ENCODE data around the gene MRPL42.
"Not testable (repeated sequence)": the region's sequence is repeated elsewhere in the genome, so short reads cannot be mapped to it uniquely, and the experiment has no call there.

DNA sequence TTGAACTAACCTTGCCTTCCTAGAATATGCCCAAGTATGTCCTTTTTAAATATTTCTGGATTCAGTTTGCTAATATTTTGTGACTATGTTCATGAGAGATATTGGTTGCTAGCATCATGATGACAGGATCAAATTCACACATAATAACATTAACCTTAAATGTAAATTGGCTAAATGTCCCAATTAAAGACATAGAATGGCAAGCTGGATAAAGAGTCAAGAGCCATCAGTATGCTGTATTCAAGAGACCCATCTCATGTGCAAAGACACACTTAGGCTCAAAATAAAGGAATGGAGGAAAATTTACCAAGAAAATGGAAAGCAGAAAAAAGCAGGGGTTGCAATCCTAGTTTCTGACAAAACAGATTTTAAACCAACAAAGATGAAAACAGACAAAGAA, 90.6 kb downstream of the MRPL42 start:
- TF ChIP-seq, protein P1, sequence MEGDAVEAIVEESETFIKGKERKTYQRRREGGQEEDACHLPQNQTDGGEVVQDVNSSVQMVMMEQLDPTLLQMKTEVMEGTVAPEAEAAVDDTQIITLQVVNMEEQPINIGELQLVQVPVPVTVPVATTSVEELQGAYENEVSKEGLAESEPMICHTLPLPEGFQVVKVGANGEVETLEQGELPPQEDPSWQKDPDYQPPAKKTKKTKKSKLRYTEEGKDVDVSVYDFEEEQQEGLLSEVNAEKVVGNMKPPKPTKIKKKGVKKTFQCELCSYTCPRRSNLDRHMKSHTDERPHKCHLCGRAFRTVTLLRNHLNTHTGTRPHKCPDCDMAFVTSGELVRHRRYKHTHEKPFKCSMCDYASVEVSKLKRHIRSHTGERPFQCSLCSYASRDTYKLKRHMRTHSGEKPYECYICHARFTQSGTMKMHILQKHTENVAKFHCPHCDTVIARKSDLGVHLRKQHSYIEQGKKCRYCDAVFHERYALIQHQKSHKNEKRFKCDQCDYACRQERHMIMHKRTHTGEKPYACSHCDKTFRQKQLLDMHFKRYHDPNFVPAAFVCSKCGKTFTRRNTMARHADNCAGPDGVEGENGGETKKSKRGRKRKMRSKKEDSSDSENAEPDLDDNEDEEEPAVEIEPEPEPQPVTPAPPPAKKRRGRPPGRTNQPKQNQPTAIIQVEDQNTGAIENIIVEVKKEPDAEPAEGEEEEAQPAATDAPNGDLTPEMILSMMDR (IDR thresholded peaks at IDR 0.05; ENCODE audit: low read depth, low read length, poor library complexity, severe bottlenecking), result not testable (repeated sequence)
- TF ChIP-seq EZH2phosphoT487 (IDR thresholded peaks at IDR 0.05; ENCODE audit: borderline replicate concordance, low read length), result not testable (repeated sequence)
